Body of pancreas (tissue), 4 donors: ENCODE measurements around the gene ARF1.

Experiments
- CTCF ChIP-seq, 7 experiments: fragments of 450-650 bp in 4 of 7; fragments of 200-600 bp in 3 of 7; sonication (generic) in 3 of 7; IDR thresholded peaks; one replicate each; pipeline ENCODE4 v1.5.1; 2016 to 2019; ENCODE audit warnings: antibody characterized with exemption in 7 of 7
- POLR2A ChIP-seq, 3 donors: fragments of 450-650 bp; IDR thresholded peaks; one replicate each; pipeline ENCODE4 v1.6.1; 2016; ENCODE audit warnings: antibody characterized with exemption in 3 of 3, mild to moderate bottlenecking in 2 of 3

DNA sequence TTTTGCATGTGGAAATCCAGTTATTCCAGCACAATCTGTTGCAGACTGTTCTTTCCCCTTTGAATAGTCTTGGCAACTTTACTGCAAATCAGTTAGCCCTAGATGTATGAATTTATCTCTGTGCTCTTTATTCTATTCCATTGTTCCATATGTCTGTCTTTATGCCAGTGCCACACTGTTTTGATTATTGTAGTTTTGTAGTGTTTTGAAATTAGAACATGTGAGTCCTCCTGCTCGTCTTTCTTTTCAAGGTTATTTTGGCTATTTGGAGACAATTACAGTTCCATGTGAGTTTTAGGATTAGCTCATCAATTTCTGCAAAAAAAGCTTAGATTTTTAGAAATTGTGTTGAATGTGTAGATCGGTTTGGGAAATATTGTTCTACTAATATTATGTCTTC is 49.1 kb upstream of the ARF1 start:
- TF ChIP-seq POLR2A (IDR thresholded peaks at IDR 0.05) (no peak), CTCF (IDR thresholded peaks at IDR 0.05) (no peak)
